Endodermal cell (in vitro differentiated cells): ENCODE measurements around the gene THAP7. TPM values are rescaled to one million over a fixed set of nuclear protein-coding genes. Genes with fewer than 3 reads are reported as not detected.

Source experiments
- DNase-seq: peaks from one replicate; pipeline ENCODE4 v3.0.0-alpha.2; 2017
- H3K27ac ChIP-seq: 2 replicates; pipeline ENCODE4 v1.5.1; 2013; ENCODE audit warnings: mild to moderate bottlenecking, low read depth, low read length, moderate library complexity
- H3K27me3 ChIP-seq: 2 replicates; pipeline ENCODE4 v1.6.1; 2013; ENCODE audit warnings: mild to moderate bottlenecking, low read length, moderate library complexity; ENCODE audit not compliant: insufficient read depth, control insufficient read depth, poor library complexity, severe bottlenecking
- H3K36me3 ChIP-seq: 2 replicates; pipeline ENCODE4 v1.7.0; 2013; ENCODE audit warnings: mild to moderate bottlenecking, low read length, moderate library complexity; ENCODE audit not compliant: control insufficient read depth, insufficient read depth
- H3K4me1 ChIP-seq: one replicate; pipeline ENCODE4 v1.7.0; 2013; ENCODE audit warnings: low read length; ENCODE audit not compliant: control insufficient read depth, insufficient read depth
- H3K4me3 ChIP-seq: 2 replicates; pipeline ENCODE4 v1.5.1; 2013; ENCODE audit warnings: mild to moderate bottlenecking, low read length, moderate library complexity
- H3K9ac ChIP-seq: 2 replicates; pipeline ENCODE4 v1.6.1; 2013; ENCODE audit warnings: mild to moderate bottlenecking, low read length, moderate library complexity; ENCODE audit not compliant: poor library complexity, severe bottlenecking; ENCODE audit errors: extremely low read depth
- H3K9me3 ChIP-seq: 2 replicates; pipeline ENCODE4 v1.6.1; 2013; ENCODE audit warnings: mild to moderate bottlenecking, low read length, moderate library complexity; ENCODE audit not compliant: control insufficient read depth
- H3K27ac Mint-ChIP-seq: 2 replicates; pipeline ENCODE4 v1.8.0; 2020; ENCODE audit warnings: mixed read lengths
- H3K27me3 Mint-ChIP-seq: 2 replicates; pipeline ENCODE4 v1.8.0; 2021; ENCODE audit warnings: mild to moderate bottlenecking, mixed read lengths; ENCODE audit not compliant: insufficient read depth
- H3K36me3 Mint-ChIP-seq: 2 replicates; pipeline ENCODE4 v1.8.0; 2020; ENCODE audit warnings: low read depth, mixed read lengths
- H3K4me1 Mint-ChIP-seq: 2 replicates; pipeline ENCODE4 v1.8.0; 2020; ENCODE audit warnings: mixed read lengths
- H3K4me3 Mint-ChIP-seq: 2 replicates; pipeline ENCODE4 v1.8.0; 2020; ENCODE audit warnings: mild to moderate bottlenecking, moderate library complexity, mixed read lengths
- H3K9me3 Mint-ChIP-seq: 2 replicates; pipeline ENCODE4 v1.8.0; 2020; ENCODE audit warnings: mild to moderate bottlenecking, mixed read lengths
- CTCF ChIP-seq: fragments of 200-600 bp; sonication (generic); conservative IDR thresholded peaks from 2 replicates; pipeline ENCODE4 v1.5.0; 2021; ENCODE audit warnings: antibody characterized with exemption, mild to moderate bottlenecking
- WGBS, 2 experiments: methylation state at CpG; one replicate each; pipeline versions ENCODE4 v1.1.5 to v1.1.7; 2013; ENCODE audit warnings: missing lambda C conversion rate in 2 of 2, mixed read lengths in 1 of 2; ENCODE audit not compliant: insufficient coverage in 1 of 2, insufficient read length in 1 of 2; 5-methylcytosine and 5-hydroxymethylcytosine counted together
- total RNA-seq, 2 donors: library from RNA; stranded (reverse); fragmentation: NEBNext Ultra II Directional in 1 of 2; extraction: Animal tissue kit (Norgen Biotek cat#: 25700) in 1 of 2; gene quantifications; 2 replicates in 1 of 2; 3 replicates in 1 of 2; pipeline ENCODE4 v1.2.1, GENCODE V29; 2021

The THAP7 gene
- total RNA-seq, 2 donors from 2014 or later: 16.6 to 19.6 TPM

GRCh38 chr22:20979940-20980453, 21.9 kb downstream of the THAP7 start:
- Mint-ChIP-seq H3K4me1 (peaks cover 27% of the 10 kb centered on the region), H3K27ac (peak overlapping the region; percentile 91), H3K27me3 (peaks cover 50% of the 10 kb centered on the region), H3K36me3 (peaks cover 4% of the 10 kb centered on the region), H3K9me3 (peaks cover 14% of the 10 kb centered on the region), H3K4me3 (peak overlapping the region; percentile 92)
- no peaks in the 10 kb centered on the region for H3K4me1 ChIP-seq
- H3K9me3 ChIP-seq: peaks cover 11% of the 10 kb centered on the region
- no peak overlapping the region for H3K9ac ChIP-seq
- H3K36me3 ChIP-seq: peaks cover 8% of the 10 kb centered on the region
- peaks cover 23% of the 10 kb centered on the region for H3K27me3 ChIP-seq
- WGBS, 2 experiments: 83 to 93% methylated on average over 3 to 13 of the region's 13 CpGs
- no peak overlapping the region for H3K27ac ChIP-seq
- H3K4me3 ChIP-seq: no peak overlapping the region
- TF ChIP-seq CTCF: no peak
- no peak for DNase-seq

- Histone ChIP-seq H3K9ac (no peak overlapping the region), H3K9me3 (peaks cover 11% of the 10 kb centered on the region), H3K4me1 (no peaks in the 10 kb centered on the region), H3K36me3 (peaks cover 5% of the 10 kb centered on the region), H3K27me3 (peaks cover 30% of the 10 kb centered on the region), H3K4me3 (no peak overlapping the region), H3K27ac (no peak overlapping the region)
- Mint-ChIP-seq H3K4me1 (peaks cover 27% of the 10 kb centered on the region), H3K27ac (peak overlapping the region; percentile 91), H3K4me3 (peak overlapping the region; percentile 92), H3K36me3 (peaks cover 4% of the 10 kb centered on the region), H3K27me3 (peaks cover 56% of the 10 kb centered on the region), H3K9me3 (peaks cover 14% of the 10 kb centered on the region)
- no peak for TF ChIP-seq CTCF
- peak; percentile 98 for DNase-seq
- WGBS, 2 experiments: 28 to 35% methylated on average over 25 to 39 of the region's 39 CpGs
These were observed 22.6 kb downstream of the THAP7 start for GRCh38 chr22:20979243-20979809.

GRCh38 chr22:20978419-20978818, 23.5 kb downstream of the THAP7 start:
- H3K4me1 ChIP-seq: no peaks in the 10 kb centered on the region
- no peak for DNase-seq
- Mint-ChIP-seq H3K4me1 (peaks cover 27% of the 10 kb centered on the region), H3K27me3 (peaks cover 65% of the 10 kb centered on the region), H3K9me3 (peaks cover 14% of the 10 kb centered on the region), H3K27ac (no peak overlapping the region), H3K4me3 (no peak overlapping the region), H3K36me3 (no peaks in the 10 kb centered on the region)
- H3K36me3 ChIP-seq: no peaks in the 10 kb centered on the region
- H3K27me3 ChIP-seq: peaks cover 34% of the 10 kb centered on the region
- no peak overlapping the region for H3K9ac ChIP-seq
- no peak overlapping the region for H3K4me3 ChIP-seq
- WGBS, 2 experiments: 75 to 83% methylated on average over 1 to 2 of the region's 2 CpGs
- H3K9me3 ChIP-seq: peaks cover 11% of the 10 kb centered on the region
- H3K27ac ChIP-seq: no peak overlapping the region
- no peak for TF ChIP-seq CTCF
